GM23338 (cell line): ENCODE results near the gene EGF. TPM values are rescaled to one million over a fixed set of nuclear protein-coding genes. Genes with fewer than 3 reads are reported as not detected.

Source experiments
- ATAC-seq: fragments of 200-7000 bp; cut with Tn5 transposase; 3 replicates; pipeline ENCODE4 v1.9.1; 2020
- DNase-seq: peaks from one replicate; pipeline ENCODE4 v3.0.0-alpha.2; 2015; ENCODE audit warnings: low spot score
- H2AFZ ChIP-seq: fragments of 200-600 bp; sonication (generic); 2 replicates; pipeline ENCODE4 v1.8.0; 2016; ENCODE audit warnings: antibody characterized with exemption, mild to moderate bottlenecking, moderate library complexity
- H3F3A ChIP-seq: fragments of 200-600 bp; sonication (generic); replicated peaks from 2 replicates; pipeline ENCODE4 v1.8.0; 2017; ENCODE audit warnings: antibody characterized with exemption, mixed run types, low read depth
- H3K27ac ChIP-seq: fragments of 200-600 bp; sonication (generic); 2 replicates; pipeline ENCODE4 v1.6.1; 2016; ENCODE audit warnings: low read depth
- H3K27me3 ChIP-seq: fragments of 200-600 bp; sonication (generic); 2 replicates; pipeline ENCODE4 v1.8.0; 2016; ENCODE audit warnings: mild to moderate bottlenecking, mixed run types, moderate library complexity; ENCODE audit not compliant: insufficient read depth
- H3K36me3 ChIP-seq: fragments of 200-600 bp; sonication (generic); 2 replicates; pipeline ENCODE4 v1.8.0; 2016; ENCODE audit warnings: mild to moderate bottlenecking; ENCODE audit not compliant: insufficient read depth
- H3K4me1 ChIP-seq: fragments of 200-600 bp; sonication (generic); 2 replicates; pipeline ENCODE4 v1.8.0; 2016; ENCODE audit warnings: mild to moderate bottlenecking, moderate library complexity; ENCODE audit not compliant: insufficient read depth
- H3K4me2 ChIP-seq: fragments of 200-600 bp; sonication (generic); 2 replicates; pipeline ENCODE4 v1.7.1; 2017; ENCODE audit warnings: mixed run types
- H3K4me3 ChIP-seq: fragments of 200-600 bp; sonication (generic); 2 replicates; pipeline ENCODE4 v1.6.1; 2016; ENCODE audit warnings: mixed run types
- H3K79me2 ChIP-seq: fragments of 200-600 bp; sonication (generic); replicated peaks from 2 replicates; pipeline ENCODE4 v1.8.0; 2017; ENCODE audit warnings: mild to moderate bottlenecking; ENCODE audit not compliant: insufficient read depth
- H3K9me2 ChIP-seq: fragments of 200-600 bp; sonication (generic); 2 replicates; pipeline ENCODE4 v1.8.0; 2017; ENCODE audit not compliant: insufficient read depth
- H4K20me1 ChIP-seq: fragments of 200-600 bp; sonication (generic); replicated peaks from 2 replicates; pipeline ENCODE4 v1.8.0; 2017; ENCODE audit warnings: mild to moderate bottlenecking; ENCODE audit not compliant: insufficient read depth
- H3K27ac Mint-ChIP-seq: 2 replicates; pipeline ENCODE4 v1.8.0; 2020; ENCODE audit warnings: inconsistent platforms, mild to moderate bottlenecking, moderate library complexity, mixed read lengths
- H3K27me3 Mint-ChIP-seq: 3 replicates; pipeline ENCODE4 v1.8.0; 2022; ENCODE audit warnings: low read depth, mild to moderate bottlenecking, moderate library complexity, mixed read lengths, inconsistent platforms; ENCODE audit not compliant: insufficient read depth, poor library complexity
- H3K36me3 Mint-ChIP-seq: 3 replicates; pipeline ENCODE4 v1.8.0; 2021; ENCODE audit warnings: low read depth, mild to moderate bottlenecking, inconsistent platforms, moderate library complexity, mixed read lengths
- H3K4me1 Mint-ChIP-seq: 3 replicates; pipeline ENCODE4 v1.8.0; 2020; ENCODE audit warnings: mild to moderate bottlenecking, inconsistent platforms, mixed read lengths
- H3K4me3 Mint-ChIP-seq: 3 replicates; pipeline ENCODE4 v1.8.0; 2021; ENCODE audit warnings: moderate library complexity, mild to moderate bottlenecking, inconsistent platforms, mixed read lengths
- H3K9me3 Mint-ChIP-seq: 3 replicates; pipeline ENCODE4 v1.8.0; 2020; ENCODE audit warnings: moderate library complexity, mild to moderate bottlenecking, inconsistent platforms, mixed read lengths
- CTCF ChIP-seq, 2 experiments: fragments of 200-600 bp in 1 of 2; sonication (generic) in 1 of 2; conservative IDR thresholded peaks; 2 replicates each; pipeline versions ENCODE4 v1.5.1 to v1.6.1; 2016 to 2017; ENCODE audit warnings: antibody characterized with exemption in 2 of 2, low read depth in 2 of 2, mild to moderate bottlenecking in 2 of 2, moderate library complexity in 1 of 2
- EZH2 ChIP-seq: fragments of 200-600 bp; sonication (generic); IDR thresholded peaks from one replicate; pipeline ENCODE4 v1.8.0; 2017; ENCODE audit warnings: antibody characterized with exemption, mild to moderate bottlenecking, low read depth; ENCODE audit not compliant: unreplicated experiment
- JUNB ChIP-seq: IDR thresholded peaks from one replicate; pipeline ENCODE4 v1.6.1; 2016; ENCODE audit warnings: antibody characterized with exemption; ENCODE audit not compliant: unreplicated experiment
- NANOG ChIP-seq: IDR thresholded peaks from 2 replicates; pipeline ENCODE4 v1.6.1; 2016; ENCODE audit warnings: antibody characterized with exemption, borderline replicate concordance
- POLR2AphosphoS5 ChIP-seq: IDR thresholded peaks from 2 replicates; pipeline ENCODE4 v1.6.1; 2016; ENCODE audit warnings: antibody characterized with exemption, low read depth
- REST ChIP-seq: IDR thresholded peaks from one replicate; pipeline ENCODE4 v1.6.1; 2018; ENCODE audit warnings: antibody characterized with exemption; ENCODE audit not compliant: unreplicated experiment
- STAT1 ChIP-seq: IDR thresholded peaks from one replicate; pipeline ENCODE4 v1.6.1; 2016; ENCODE audit warnings: antibody characterized with exemption; ENCODE audit not compliant: unreplicated experiment
- polyA plus RNA-seq: library from polyadenylated mRNA; unstranded; fragments of >200 nt; fragmentation: Nextera tagmentation; extraction: Ambion mirVana; gene quantifications from 2 replicates; pipeline ENCODE4 v1.2.1, GENCODE V29; 2016
- total RNA-seq: library from RNA; depleted of rRNA; stranded (reverse); fragments of >200 nt; shearing (Covaris generic); gene quantifications from 2 replicates; pipeline ENCODE4 v1.2.3, GENCODE V29; 2014

Gene EGF
- total and polyA plus RNA-seq, 2 experiments from 2014 or later = 1.4 to 3.0 TPM

GRCh38 chr4:109930872-109931271 lies 18.2 kb downstream of the EGF start:
- Mint-ChIP-seq H3K27me3 (no peaks in the 10 kb centered on the region), H3K27ac (no peak overlapping the region), H3K4me3 (no peak overlapping the region), H3K4me1 (peaks cover 29% of the 10 kb centered on the region), H3K9me3 (no peaks in the 10 kb centered on the region), H3K36me3 (no peaks in the 10 kb centered on the region)
- H3K4me2 ChIP-seq = no peak overlapping the region
- TF ChIP-seq NANOG (no peak), POLR2AphosphoS5 (no peak), REST (no peak), EZH2 (no peak)
- H3K27me3 ChIP-seq = no peaks in the 10 kb centered on the region
- peaks cover 18% of the 10 kb centered on the region for H3K4me1 ChIP-seq
- ATAC-seq (no peak), DNase-seq (no peak)
- H3K27ac ChIP-seq = no peak overlapping the region
- no peaks in the 10 kb centered on the region for H3K36me3 ChIP-seq
- H3K79me2 ChIP-seq = no peaks in the 10 kb centered on the region
- H3F3A ChIP-seq = no peaks in the 10 kb centered on the region
- H3K9me2 ChIP-seq = no peaks in the 10 kb centered on the region; the same call in 1 of the 2 replicates
- H3K4me3 ChIP-seq = no peak overlapping the region
- H4K20me1 ChIP-seq = no peaks in the 10 kb centered on the region
- no peak overlapping the region for H2AFZ ChIP-seq

GRCh38 chr4:109931318-109931717 lies 18.6 kb downstream of the EGF start:
- peaks cover 18% of the 10 kb centered on the region for H3K4me1 ChIP-seq
- H3K79me2 ChIP-seq = no peaks in the 10 kb centered on the region
- no peak for ATAC-seq
- Mint-ChIP-seq H3K27me3 (no peaks in the 10 kb centered on the region), H3K9me3 (no peaks in the 10 kb centered on the region), H3K4me3 (no peak overlapping the region), H3K27ac (no peak overlapping the region), H3K36me3 (no peaks in the 10 kb centered on the region), H3K4me1 (peaks cover 29% of the 10 kb centered on the region)
- no peak overlapping the region for H3K27ac ChIP-seq
- H3F3A ChIP-seq = no peaks in the 10 kb centered on the region
- H3K4me3 ChIP-seq = no peak overlapping the region
- H3K4me2 ChIP-seq = no peak overlapping the region
- no peaks in the 10 kb centered on the region; the same call in 1 of the 2 replicates for H3K9me2 ChIP-seq
- H4K20me1 ChIP-seq = no peaks in the 10 kb centered on the region
- no peak for DNase-seq
- no peaks in the 10 kb centered on the region for H3K36me3 ChIP-seq
- no peaks in the 10 kb centered on the region for H3K27me3 ChIP-seq
- no peak overlapping the region for H2AFZ ChIP-seq
- no peak for TF ChIP-seq JUNB
- TF ChIP-seq CTCF (conservative IDR thresholded peaks at IDR 0.05; ENCODE audit: low read depth in 2 of 2) = peak; percentile 40 to 42; a peak in 3 of 4 replicates
- no peak for TF ChIP-seq STAT1
- TF ChIP-seq REST = no peak
- TF ChIP-seq POLR2AphosphoS5 = no peak
